ENCODE measurements around the gene DNPH1.

- no peak for TF ChIP-seq POLR2A (IDR thresholded peaks at IDR 0.05)
- TF ChIP-seq, protein P1, sequence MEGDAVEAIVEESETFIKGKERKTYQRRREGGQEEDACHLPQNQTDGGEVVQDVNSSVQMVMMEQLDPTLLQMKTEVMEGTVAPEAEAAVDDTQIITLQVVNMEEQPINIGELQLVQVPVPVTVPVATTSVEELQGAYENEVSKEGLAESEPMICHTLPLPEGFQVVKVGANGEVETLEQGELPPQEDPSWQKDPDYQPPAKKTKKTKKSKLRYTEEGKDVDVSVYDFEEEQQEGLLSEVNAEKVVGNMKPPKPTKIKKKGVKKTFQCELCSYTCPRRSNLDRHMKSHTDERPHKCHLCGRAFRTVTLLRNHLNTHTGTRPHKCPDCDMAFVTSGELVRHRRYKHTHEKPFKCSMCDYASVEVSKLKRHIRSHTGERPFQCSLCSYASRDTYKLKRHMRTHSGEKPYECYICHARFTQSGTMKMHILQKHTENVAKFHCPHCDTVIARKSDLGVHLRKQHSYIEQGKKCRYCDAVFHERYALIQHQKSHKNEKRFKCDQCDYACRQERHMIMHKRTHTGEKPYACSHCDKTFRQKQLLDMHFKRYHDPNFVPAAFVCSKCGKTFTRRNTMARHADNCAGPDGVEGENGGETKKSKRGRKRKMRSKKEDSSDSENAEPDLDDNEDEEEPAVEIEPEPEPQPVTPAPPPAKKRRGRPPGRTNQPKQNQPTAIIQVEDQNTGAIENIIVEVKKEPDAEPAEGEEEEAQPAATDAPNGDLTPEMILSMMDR (IDR thresholded peaks at IDR 0.05) = no peak
These were observed 36.4 kb downstream of the DNPH1 start for GRCh38 chr6:43192911-43193310.

Data from esophagus squamous epithelium (tissue), 4 donors.